GM10248 (cell line): ENCODE results near the gene CAPZB.

Source experiments
- CTCF ChIA-PET: fragments of 300-600 bp; sonication (Branson Sonifier 250); formaldehyde crosslinking; extraction: SDS; loops from one replicate; lab custom pipeline; 2021; ENCODE audit warnings: antibody characterized with exemption; lab: Yijun Ruan, JAX
- POLR2A ChIA-PET: fragments of 350-650 bp; sonication (Branson Sonifier 250); formaldehyde crosslinking; extraction: SDS; loops from one replicate; lab custom pipeline; 2020; ENCODE audit warnings: antibody characterized with exemption; lab: Yijun Ruan, JAX
- DNase-seq: peaks from one replicate; pipeline ENCODE4 v3.0.0; 2012; ENCODE audit errors: extremely low spot score
- TF ChIP-seq, protein P1 (sequence below): IDR thresholded peaks from 2 replicates; pipeline ENCODE4 v1.5.1; 2012; ENCODE audit warnings: mild to moderate bottlenecking, low read depth; ENCODE audit errors: extremely low read depth, missing control alignments, control extremely low read depth

The CAPZB gene

DNA sequence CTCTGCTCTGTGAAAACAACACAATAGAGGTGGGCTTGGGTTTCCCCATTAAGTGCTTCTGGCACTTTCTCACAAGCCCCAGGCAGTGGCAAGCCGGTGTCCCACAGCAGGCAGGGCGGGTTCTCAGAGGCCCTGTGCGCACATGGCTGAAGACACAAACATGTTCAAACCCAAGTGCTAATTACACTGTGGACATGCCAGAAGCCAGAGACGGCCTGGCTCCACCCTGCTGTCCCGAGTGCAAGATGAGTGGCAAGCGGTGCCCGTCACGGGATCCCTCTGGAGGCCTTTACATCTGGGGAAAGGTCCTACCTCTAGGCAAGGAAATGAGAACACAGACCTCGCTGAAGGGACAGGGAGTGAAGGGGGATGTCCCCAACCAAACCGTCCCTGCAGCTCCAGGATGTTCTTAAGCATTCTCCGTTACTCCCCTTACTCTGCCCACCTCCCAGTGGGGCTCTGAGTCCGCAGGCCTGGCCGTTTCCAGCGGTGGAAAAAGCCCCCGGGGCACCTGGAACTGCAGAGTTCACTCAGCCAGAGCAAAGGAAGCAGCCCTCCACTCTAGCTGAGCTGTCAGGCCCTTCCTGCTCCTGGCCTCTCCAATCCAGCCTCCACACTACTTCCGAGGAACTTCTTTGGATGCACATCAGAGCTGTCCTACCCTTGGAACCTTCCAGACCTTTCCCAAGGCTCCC lies 115.8 kb downstream of the CAPZB start:
- no peak for DNase-seq
- ChIA-PET CTCF (no interaction called here), POLR2A (no interaction called here)
- TF ChIP-seq, protein P1, sequence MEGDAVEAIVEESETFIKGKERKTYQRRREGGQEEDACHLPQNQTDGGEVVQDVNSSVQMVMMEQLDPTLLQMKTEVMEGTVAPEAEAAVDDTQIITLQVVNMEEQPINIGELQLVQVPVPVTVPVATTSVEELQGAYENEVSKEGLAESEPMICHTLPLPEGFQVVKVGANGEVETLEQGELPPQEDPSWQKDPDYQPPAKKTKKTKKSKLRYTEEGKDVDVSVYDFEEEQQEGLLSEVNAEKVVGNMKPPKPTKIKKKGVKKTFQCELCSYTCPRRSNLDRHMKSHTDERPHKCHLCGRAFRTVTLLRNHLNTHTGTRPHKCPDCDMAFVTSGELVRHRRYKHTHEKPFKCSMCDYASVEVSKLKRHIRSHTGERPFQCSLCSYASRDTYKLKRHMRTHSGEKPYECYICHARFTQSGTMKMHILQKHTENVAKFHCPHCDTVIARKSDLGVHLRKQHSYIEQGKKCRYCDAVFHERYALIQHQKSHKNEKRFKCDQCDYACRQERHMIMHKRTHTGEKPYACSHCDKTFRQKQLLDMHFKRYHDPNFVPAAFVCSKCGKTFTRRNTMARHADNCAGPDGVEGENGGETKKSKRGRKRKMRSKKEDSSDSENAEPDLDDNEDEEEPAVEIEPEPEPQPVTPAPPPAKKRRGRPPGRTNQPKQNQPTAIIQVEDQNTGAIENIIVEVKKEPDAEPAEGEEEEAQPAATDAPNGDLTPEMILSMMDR, result no peak

DNA sequence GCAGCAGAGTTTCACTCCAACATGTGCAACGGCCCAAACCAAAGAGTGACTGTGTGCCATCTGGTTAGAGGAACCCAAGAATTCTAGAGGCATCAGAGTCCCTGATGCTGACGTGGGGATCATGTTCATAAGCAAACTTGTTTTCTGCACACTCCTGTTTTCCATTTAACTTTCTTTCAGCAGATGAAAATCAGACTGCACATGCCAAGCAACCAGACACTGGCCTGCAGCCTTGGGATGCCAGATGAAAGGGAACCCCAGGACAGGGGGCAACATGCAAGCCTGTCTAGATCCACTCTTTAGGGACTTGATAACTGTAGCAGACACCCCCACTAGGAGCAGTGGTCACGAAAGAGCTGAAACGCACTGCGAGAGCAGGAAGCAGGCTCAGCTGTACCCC lies 116.4 kb downstream of the CAPZB start:
- CTCF ChIA-PET, result no interaction called here

DNA sequence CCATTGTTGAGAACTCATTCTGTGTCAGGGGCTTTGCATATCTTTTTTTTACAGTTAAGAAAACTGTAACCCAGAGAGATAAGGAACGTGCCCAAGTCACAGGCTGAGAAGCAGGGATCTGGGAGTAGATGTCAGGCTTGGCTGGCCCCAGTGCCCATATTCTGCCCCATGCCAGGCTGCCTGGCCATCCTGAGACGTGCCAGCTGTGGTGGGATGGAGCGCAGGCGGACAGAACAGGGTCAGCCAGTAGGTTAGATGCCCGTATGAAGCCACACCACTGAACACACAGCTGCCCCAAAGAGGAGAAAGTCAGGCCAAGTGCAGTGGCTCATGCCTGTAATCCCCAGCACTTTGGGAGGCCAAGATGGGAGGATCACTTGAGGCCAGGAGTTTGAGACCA lies 117.3 kb downstream of the CAPZB start:
- CTCF ChIA-PET, result no interaction called here
- no peak for DNase-seq
- POLR2A ChIA-PET, result no interaction called here
- TF ChIP-seq, protein P1, result no peak

More for the DNA sequence above, 116.4 kb downstream of the CAPZB start:
- DNase-seq, result no peak
- POLR2A ChIA-PET, result no interaction called here
- TF ChIP-seq, protein P1, result no peak

DNA sequence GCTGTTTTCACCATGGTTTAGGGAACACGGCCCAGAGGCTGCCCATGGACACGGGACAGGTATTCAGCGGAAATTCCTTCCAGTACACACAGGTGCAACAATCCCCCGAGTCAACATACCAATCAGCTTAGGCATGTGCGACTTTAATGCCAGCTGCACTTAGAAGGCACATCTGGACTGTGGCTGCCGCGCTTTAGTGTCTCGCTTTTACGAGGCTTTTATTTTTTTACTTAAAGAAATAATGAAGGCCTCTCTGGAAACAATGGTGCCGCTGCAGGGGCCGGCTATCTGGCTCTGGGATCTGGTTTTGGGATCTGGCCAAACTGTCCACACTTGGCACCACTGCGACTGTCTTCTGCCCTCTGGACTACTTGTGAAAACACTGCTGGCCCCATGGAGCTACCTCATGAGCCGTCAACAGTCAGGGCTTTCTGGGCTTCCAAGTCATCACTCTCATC lies 117.7 kb downstream of the CAPZB start:
- CTCF ChIA-PET, result interaction anchor here (1.0 to 2.5 kb wide), 2 partner anchors 9 to 26 kb away, joined by 5 to 10 read pairs; no protein-coding TSS in a partner anchor
- DNase-seq, result no peak
- TF ChIP-seq, protein P1, result no peak

DNA sequence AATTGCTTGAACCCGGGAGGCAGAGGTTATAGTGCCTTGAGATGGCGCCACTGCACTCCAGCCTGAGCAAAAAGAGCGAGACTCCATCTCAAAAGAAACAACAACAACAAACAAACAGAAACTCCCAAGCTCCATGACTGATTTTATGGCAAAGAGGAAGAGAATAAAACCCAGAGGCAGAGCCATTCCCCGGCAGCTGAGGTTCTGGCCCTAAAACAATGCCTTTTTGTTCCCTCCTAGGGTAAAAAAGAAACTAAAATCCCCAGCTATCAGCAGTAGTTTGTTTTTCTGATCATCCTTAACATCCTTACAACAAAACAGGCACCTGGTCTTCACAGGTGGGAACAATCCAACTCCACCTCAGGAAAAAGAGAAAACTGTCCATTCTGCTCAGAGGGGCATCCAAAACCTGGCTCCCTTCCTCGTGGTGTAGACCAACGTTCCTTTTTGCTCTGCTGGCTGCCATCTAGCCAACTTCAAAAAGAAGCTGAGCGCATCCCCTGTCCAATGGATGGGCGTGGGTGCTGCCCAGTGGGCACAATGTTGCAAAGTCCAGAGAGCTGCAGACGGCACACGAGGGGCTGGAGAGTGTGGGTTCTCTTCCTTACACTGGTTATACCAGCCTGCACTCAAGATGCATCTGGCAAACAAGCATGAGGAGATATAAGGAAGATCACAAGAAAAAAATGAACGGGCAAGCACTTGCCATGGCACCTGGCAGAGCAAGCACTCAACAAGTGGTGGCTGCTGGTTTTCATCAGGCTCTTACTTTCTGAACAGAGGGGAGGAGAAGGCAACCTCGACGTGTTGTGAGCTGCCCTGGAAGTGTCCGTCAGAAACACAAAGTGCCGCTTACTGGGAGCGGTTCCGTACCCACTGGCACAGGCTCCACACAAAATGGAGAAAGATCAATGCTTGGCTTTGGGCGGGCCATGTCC lies 118.5 kb downstream of the CAPZB start:
- DNase-seq, result no peak
- TF ChIP-seq, protein P1, result no peak
- POLR2A ChIA-PET, result no interaction called here
- CTCF ChIA-PET, result interaction anchor here (1.0 to 2.5 kb wide), 2 partner anchors 10 to 26 kb away, joined by 5 to 10 read pairs; no protein-coding TSS in a partner anchor

More for the DNA sequence above, 117.7 kb downstream of the CAPZB start:
- POLR2A ChIA-PET, result no interaction called here

DNA sequence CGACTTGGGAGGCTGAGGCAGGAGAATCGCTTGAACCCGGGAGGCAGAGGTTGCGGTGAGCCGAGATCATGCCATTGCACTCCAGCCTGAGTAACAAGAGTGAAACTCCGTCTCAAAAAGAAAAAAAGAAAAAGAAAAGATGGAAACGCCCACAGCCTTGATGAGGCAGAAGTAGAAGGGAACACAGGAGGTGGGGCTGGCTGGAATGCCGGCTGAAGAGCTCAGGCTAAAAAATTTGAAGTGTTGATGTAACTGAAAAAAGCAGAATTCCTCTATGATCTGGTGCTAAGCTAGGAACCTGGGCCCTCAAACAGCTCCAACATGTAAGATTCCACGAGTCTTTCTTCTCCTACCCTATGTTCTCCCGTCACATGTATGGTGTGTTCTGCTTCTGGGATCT lies 119.6 kb downstream of the CAPZB start:
- ChIA-PET POLR2A (no interaction called here), CTCF (interaction anchor here (2.5 kb wide), 1 partner anchor 11 kb away, joined by 10 read pairs; no protein-coding TSS in a partner anchor)
- DNase-seq, result no peak
- TF ChIP-seq, protein P1, result no peak
